DMS153 treated with DMSO at 0.1 percent for 48 hours (cell line): Measurements from ENCODE around the gene PRR5L.

Experiments used
- DNase-seq: peaks from one replicate; lab custom pipeline; 2025; ENCODE audit not compliant: unreplicated experiment; lab: John Stamatoyannopoulos, UW

PRR5L gene

GRCh38 chr11:36431429-36432092 is 135.5 kb downstream of the PRR5L start:
- no peak for DNase-seq

DNA sequence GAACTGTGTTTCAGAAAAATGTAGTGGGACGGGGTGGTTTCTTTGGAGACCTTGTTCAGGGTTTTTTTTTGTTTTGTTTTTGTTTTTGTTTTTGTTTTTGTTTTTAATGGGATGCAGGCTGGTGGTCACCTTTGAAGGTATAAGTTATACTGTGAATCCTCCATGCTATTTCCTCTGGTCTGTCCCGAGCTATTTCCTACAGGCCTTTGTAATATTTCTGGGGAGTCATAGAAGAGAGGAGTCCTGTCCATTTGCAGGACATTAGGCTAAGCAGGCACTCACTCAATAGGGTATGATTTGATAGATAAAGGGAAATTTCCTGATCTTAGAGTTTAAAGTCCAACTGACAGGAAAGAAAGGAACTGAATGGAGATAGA is 136.0 kb downstream of the PRR5L start:
- no peak for DNase-seq

GRCh38 chr11:36432738-36433137 is 136.7 kb downstream of the PRR5L start:
- no peak for DNase-seq

DNA sequence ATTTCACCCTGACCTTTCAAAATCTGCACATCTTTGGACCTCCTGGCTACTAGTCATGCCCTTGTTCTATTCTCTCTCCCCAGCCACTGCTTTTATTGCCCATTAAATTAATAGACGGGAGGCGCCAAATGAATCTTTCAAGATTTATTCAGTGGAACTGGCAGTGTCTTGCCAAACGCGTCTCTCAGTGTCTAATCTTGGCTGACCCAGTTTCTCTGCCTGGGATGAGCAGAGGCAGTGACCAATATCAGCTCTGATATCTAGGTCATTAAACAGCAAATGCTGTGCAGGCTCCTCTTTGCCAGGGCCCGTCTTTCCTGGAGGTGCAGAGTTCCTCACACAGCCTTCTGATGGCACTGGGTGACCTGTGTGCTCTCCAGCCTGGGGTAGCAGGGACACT is 140.0 kb downstream of the PRR5L start:
- no peak for DNase-seq

GRCh38 chr11:36436589-36436988 is 140.5 kb downstream of the PRR5L start:
- DNase-seq: no peak

DNA sequence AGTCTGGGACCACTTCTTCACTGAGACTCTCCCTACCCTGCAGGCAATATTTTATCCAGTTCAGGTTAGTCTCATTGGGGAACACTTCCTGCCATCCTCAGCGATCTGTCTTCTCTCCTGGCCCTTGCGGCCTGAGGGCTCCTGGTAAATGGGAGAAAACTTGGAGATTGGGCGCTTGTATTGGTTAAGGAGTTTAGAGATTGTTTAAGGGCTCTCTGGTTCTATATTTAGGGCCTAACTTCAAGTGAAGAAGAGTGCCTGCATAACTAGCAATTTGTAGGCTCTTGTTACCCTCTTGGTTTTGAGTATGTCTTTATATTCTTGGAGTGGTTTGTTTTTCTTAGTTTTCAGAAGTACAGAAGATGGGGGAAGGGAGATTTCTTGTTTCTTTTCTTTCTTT is 141.3 kb downstream of the PRR5L start:
- DNase-seq: no peak

DNA sequence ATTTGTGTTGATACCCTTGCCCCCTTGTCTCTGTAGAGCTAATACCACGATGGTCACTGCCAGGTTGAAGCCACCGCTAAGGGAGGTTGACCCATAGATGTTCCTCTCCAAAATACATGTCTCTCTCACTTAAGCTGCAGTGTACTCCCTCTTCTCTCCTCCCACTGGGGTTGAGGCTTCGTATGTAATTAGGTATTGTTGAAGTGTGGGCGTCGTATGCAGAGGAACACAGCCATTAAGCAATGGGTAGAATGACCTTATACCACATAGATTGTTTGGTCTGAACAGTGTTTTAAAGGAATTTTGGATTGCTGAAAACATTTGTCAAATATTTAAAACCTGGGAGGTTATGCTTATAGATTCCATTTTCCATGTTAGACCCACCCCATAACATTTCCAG is 142.0 kb downstream of the PRR5L start:
- no peak for DNase-seq

GRCh38 chr11:36441610-36442208 is 145.6 kb downstream of the PRR5L start:
- DNase-seq: no peak

DNA sequence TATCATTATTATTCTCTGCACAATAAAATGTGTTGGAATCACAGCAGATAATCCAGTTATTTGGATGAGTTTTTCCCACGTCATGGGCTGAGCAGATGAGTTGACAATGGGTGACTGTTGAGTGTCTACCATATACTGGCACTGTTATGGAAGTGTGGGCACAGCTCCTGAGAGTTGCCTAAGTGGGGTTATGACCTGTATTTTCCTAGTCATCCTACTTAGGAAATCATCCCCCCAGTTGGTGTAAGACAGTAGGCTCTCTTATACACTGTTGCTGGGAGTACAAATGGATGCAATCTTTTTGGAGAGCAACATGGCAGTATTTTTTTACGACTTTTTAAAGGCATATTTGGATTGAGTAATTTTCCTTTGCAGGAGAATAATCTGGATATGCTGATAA is 147.6 kb downstream of the PRR5L start:
- no peak for DNase-seq

DNA sequence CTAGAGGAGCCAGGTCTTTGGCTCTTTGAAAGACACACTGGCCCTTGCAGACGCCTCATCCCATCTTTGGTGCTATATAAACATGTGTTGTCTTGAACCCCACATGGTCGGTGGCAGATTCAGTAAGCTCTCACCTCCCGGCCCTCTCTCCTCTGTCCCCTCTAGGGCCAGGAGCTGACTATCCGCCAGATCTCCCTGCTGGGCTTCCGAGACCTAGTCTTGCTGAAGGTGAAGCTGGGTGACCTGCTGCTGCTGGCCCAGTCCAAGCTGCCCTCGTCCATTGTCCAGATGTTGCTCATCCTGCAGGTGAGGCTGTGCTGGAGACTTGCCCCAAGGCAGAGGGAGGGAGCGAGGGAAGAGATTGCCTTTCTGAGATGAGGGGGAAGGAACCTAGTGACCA is 150.0 kb downstream of the PRR5L start:
- no peak for DNase-seq

GRCh38 chr11:36447514-36447913 is 151.4 kb downstream of the PRR5L start:
- no peak for DNase-seq

DNA sequence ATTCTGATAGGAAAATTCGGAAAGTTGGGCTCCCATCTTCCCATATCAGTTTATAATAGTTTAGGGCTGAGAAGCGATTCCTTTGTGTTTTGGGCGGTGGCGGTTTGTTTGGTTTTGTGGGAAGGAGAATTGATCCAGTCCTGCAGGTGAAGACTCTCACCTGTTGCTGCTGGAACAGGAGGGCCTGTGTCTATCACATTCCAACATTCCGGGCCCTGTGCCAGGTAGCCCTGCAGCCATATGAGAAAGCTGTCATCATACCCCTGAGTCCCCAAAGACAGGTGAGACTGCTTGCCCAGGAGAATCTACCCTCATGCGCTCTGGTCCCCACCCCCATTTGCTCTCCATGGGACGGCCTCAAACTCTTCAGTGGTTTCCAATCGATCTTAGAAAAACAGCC is 151.9 kb downstream of the PRR5L start:
- DNase-seq: no peak

DNA sequence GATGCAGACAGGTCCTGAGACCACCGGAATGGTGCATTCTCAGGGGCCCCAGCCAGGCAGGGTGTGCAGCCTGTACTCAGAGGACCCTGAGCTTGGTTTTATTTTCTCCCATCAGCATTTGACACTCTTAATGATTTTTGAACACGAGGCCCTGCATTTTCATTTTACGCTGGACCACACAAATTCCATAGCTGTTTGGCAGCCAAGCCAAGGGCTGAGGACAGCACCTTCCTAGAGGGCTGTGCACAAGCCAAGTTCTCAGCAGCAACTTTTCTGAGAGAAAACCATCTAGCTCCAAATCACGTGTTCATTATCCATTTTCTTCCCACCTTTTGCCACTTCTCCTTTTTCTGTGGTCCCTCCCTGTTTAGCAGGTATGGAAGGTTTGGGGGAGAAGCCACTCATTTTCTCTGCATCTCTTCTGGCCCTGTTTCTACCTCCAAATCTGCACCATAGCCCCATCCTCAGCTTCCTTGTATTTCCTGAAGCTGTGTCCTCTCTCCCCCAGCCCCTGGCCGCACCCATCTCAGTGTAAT is 153.5 kb downstream of the PRR5L start:
- no peak for DNase-seq

DNA sequence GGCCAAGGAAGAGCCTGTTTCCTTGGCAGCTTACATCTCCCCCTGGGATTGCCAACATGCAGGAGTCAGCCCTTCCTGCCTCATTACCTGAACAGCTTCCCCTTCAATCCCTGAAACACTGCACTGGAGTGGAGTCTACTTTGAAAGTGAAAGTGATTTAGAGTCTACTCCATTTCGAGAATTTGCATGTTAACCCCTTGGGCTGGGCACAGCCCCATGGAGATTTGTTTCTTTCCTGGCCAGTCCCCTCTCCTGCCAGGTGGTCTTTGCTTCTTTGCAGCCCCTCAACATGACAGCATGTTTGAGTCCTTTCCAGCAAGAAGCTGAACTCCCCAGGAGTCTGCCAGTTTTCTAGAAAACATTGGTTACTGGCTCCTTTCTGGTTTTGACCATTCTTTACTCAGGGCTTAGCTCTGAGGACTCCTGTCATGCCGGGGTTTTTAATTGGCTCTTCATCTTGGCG is 154.1 kb downstream of the PRR5L start:
- no peak for DNase-seq

GRCh38 chr11:36451045-36451444 is 155.0 kb downstream of the PRR5L start:
- no peak for DNase-seq

GRCh38 chr11:36451681-36452080 is 155.6 kb downstream of the PRR5L start:
- DNase-seq: no peak

DNA sequence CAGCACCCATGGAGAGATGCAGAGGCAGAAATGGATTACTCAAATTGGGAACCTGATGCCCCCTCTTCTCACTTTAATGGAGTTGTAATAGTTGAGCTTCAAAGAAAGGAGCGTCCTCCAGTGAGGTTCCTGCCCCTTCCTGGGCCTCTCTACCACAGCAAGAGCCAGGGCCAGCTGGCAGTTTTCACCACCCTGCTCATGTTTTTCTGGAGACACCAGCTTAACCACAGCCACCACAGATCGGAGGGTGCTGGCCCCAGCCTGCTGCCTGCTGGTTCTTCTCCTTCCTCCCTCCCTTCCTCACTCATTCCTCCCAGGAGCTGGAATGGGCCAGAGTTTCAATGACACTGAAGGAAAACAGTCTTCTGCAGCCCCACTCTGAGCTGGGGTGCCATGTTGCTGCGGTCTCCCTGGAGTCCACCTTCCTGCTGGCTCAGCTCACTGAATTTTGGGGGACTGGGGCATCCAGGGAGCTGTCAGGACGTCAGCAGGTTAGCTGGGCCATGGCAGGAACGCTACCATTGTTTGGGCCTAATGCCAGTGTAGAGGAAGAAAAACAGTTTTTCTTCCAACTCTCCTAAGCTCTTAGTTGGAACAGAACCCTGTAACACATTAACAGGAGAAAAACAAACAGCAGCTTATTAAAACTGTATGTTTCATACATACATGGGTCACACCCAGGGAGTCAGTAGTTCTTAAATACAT is 156.3 kb downstream of the PRR5L start:
- DNase-seq: no peak

DNA sequence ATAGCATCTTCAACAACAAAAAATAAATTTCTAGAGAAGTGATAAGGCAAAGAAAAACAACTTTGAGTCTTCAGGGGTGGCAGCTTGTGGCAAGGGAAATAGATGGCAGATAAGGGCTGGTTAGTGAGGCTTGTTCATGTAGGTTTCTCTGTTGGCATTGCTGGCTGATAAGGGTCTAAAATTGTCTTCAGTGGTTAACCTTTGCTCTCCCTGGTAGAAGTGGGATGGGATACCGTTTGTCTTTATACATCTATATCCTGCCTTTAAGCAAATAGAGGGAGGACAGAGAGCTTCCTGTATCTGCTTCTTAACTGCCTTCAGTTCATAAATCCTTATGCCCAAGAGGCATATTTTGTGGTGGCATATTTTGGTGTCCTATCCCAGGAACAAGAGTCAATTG is 156.9 kb downstream of the PRR5L start:
- DNase-seq: no peak

DNA sequence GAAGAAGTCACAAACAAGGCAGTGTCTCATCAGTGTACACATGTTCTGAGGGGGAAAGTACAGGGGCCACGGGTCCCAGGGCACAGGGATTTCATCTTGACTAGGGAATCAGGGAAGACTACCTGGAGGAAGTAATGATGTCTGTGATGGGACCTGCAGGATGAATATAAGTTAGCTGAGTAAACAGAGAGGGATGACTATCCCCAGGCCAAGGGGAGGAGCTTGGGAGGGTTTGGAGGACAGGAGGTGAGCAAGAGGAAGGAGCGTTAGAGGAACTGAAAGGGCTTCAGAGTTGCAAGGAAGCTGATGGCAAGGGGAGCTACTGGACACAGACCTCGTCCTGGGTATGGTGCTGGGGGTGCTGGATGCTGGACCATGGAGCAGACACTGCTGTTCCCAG is 157.6 kb downstream of the PRR5L start:
- no peak for DNase-seq

DNA sequence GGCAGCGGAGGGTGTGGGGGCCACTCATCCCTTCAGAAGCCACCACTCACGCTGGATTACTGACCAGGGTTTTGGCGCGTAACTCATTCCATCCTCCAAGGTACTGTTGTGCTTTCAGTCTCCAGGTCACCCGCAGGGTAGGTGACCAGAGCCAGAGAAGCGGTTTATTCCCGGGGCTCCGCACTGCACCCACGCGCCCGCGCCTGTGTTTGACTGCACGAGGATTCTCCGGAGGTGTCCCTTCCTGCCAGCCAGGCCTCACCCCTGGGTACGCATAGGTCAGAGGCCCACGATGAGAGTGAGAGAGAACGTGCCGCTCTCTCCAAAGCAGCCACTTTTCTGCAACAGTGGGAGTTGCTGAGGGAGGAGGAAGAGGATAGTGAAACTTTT is 158.5 kb downstream of the PRR5L start:
- no peak for DNase-seq

DNA sequence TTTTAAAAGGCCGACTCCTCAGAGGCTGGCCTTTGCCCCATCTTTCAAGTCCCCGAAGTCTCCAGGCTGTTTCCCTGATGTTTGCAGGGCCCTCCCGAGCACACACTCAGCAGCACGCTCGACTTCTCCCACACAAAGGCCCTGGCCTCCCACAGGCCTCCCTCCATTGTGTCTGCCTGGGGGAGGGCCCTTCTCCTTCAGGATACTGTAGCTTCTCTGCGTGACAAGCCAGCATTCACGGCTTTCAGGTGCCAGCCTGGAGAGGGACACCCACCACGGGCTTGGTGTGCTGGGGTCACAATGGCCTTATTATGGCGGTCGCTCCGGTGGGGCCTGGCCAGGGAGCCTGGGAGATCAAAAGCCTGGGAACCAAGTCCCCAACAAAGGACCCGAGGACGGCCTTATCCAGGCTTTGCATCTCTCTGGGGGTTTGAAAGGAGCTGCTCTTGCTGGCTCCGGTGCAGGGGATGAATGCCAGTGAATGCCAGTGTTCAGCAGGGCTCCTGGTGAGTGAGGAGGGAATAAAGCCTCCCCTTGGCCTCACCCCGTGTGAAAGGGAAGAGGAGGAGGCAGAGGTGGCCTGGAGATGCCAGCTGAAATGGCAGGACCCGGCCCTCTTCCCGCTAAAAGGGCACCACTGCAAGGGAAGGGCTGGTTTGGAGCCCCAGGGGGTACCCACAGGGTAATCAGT is 159.0 kb downstream of the PRR5L start:
- DNase-seq: no peak

DNA sequence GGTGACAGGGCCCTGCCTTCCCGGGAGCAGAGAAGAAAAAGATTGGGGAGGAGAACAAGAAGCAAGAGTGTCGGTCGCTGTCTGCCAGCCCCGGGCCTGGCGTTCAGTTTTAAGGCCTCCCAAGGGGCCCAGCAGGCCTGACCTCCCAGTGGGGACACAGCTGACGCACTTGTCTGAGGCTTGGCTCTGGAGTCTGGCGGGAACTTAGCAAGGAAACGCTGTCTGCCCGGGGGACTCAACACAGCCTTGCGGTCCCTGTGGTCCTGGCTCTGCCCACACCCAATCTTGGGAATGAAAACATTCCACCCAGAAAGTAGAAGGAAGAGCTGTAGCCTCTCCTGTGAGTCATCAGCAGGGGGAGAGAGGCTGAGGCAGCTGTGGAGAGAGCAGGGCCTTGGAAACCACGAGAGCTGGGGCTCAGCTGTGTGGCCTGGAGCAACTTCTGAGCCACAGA is 159.6 kb downstream of the PRR5L start:
- no peak for DNase-seq
